Calu3 (cell line): ENCODE measurements around the gene FAM47E. TPM values are rescaled to one million over a fixed set of nuclear protein-coding genes. Genes with fewer than 3 reads are reported as not detected.

Experiments
- BruUV-seq: library from RNA; stranded (reverse); fragments of 400-500 nt; replicated peaks from 2 replicates; lab custom pipeline; 2021; lab: Mats Ljungman, UMichigan
- CTCF ChIA-PET: fragments of 300-600 bp; sonication (Branson Sonifier 250); formaldehyde crosslinking; loops from one replicate; lab custom pipeline; 2022; ENCODE audit warnings: antibody characterized with exemption; lab: Charles Lee
- DNase-seq: peaks from one replicate; pipeline ENCODE4 v3.0.0; 2022
- H3K27ac Mint-ChIP-seq: one replicate; pipeline ENCODE4 v1.8.0; 2022; ENCODE audit warnings: mixed read lengths; ENCODE audit not compliant: unreplicated experiment
- H3K27me3 Mint-ChIP-seq: one replicate; pipeline ENCODE4 v1.8.0; 2022; ENCODE audit warnings: mixed read lengths; ENCODE audit not compliant: unreplicated experiment
- H3K36me3 Mint-ChIP-seq: one replicate; pipeline ENCODE4 v1.8.0; 2022; ENCODE audit warnings: mild to moderate bottlenecking, moderate library complexity, mixed read lengths; ENCODE audit not compliant: insufficient read depth, unreplicated experiment
- H3K4me1 Mint-ChIP-seq: one replicate; pipeline ENCODE4 v1.8.0; 2022; ENCODE audit warnings: mild to moderate bottlenecking, low read depth, mixed read lengths; ENCODE audit not compliant: unreplicated experiment
- H3K4me3 Mint-ChIP-seq: one replicate; pipeline ENCODE4 v1.8.0; 2022; ENCODE audit warnings: mild to moderate bottlenecking, low read depth, moderate library complexity, mixed read lengths; ENCODE audit not compliant: unreplicated experiment
- H3K9me3 Mint-ChIP-seq: one replicate; pipeline ENCODE4 v1.8.0; 2022; ENCODE audit warnings: low read depth, mixed read lengths; ENCODE audit not compliant: unreplicated experiment
- CTCF ChIP-seq: fragments of 200-600 bp; IDR thresholded peaks from one replicate; pipeline ENCODE4 v1.8.0; 2022; ENCODE audit warnings: antibody characterized with exemption; ENCODE audit not compliant: unreplicated experiment
- intact Hi-C: fragments of 100-400 bp; cut with micrococcal nuclease; formaldehyde crosslinking; loops from one replicate; pipeline ENCODE4 v1.10.0; 2022; ENCODE audit not compliant: unreplicated experiment
- total RNA-seq: library from RNA; stranded (reverse); gene quantifications from 2 replicates; pipeline ENCODE4 v1.2.3, GENCODE V29; 2022

Gene FAM47E
- total RNA-seq, 1 experiment from 2014 or later: 0.57 TPM

GRCh38 chr4:76326515-76326914, 75.0 kb downstream of the FAM47E start:
- H3K4me1 Mint-ChIP-seq: no peaks in the 10 kb centered on the region
- intact Hi-C loops: no loop called here
- TF ChIP-seq CTCF: no peak
- H3K4me3 Mint-ChIP-seq: no peak overlapping the region
- H3K27ac Mint-ChIP-seq: no peak overlapping the region
- DNase-seq: no peak
- no peaks in the 10 kb centered on the region for H3K36me3 Mint-ChIP-seq
- H3K9me3 Mint-ChIP-seq: peaks cover 5% of the 10 kb centered on the region
- CTCF ChIA-PET: no interaction called here
- BruUV-seq: no TSS peak
- H3K27me3 Mint-ChIP-seq: no peaks in the 10 kb centered on the region

Other genes starting within 250 kb of the FAM47E start
- not detected in 2 replicates for gene CXCL9, start 244.2 kb upstream of the FAM47E start, total RNA-seq
- gene CXCL10, start 228.2 kb upstream of the FAM47E start, total RNA-seq: 6.7 and 21.6 TPM in 2 replicates
- 6.0 and 38.4 TPM in 2 replicates for gene CXCL11, start 215.7 kb upstream of the FAM47E start, total RNA-seq
- gene ART3, start 177.0 kb upstream of the FAM47E start, total RNA-seq: 1.7 and 1.9 TPM in 2 replicates
- 33.9 and 40.8 TPM in 2 replicates for gene NUP54, start 103.3 kb upstream of the FAM47E start, total RNA-seq
- gene SCARB2, start 37.9 kb upstream of the FAM47E start, total RNA-seq: 87.3 and 109 TPM in 2 replicates
- gene STBD1, start 55.0 kb downstream of the FAM47E start, total RNA-seq: 3.2 and 5.0 TPM in 2 replicates
- gene CCDC158, start 169.4 kb downstream of the FAM47E start, total RNA-seq: 0.12 TPM in 1 of 2 replicates, not detected in the other
- gene SHROOM3, start 183.5 kb downstream of the FAM47E start, total RNA-seq: 114 and 135 TPM in 2 replicates